Tongue (tissue), 2 donors: ENCODE data around the gene GARNL3. TPM values are rescaled to one million over a fixed set of nuclear protein-coding genes. Genes with fewer than 3 reads are reported as not detected.

Experiments
- DNase-seq: peaks from one replicate; pipeline ENCODE4 v3.0.0-alpha.2; 2015
- total RNA-seq: library from RNA; depleted of rRNA; stranded (reverse); fragments of >200 nt; gene quantifications from one replicate; pipeline ENCODE4 v1.2.3, GENCODE V29; 2014

Gene GARNL3
- total RNA-seq, 1 donor from 2014 or later, result 32.9 TPM

DNA sequence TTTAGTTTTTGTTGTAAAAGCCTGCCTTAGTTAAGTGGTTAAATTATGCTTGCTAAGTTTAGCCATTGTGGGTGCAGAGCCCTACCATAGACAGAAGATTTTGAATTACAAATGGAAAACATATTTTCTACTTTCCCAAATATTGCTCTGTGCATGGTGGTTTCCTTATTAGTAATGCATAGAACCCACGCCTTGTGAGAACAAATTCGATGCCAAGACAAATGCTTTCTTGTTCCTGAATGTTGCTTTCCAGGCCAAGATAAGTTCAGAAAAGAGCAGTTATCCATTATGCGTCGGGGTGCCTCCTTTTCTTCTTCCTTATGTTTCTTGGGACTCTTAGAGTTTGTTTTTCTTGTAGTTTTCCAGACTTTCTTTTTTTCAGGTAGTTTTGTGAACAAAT is 31.0 kb upstream of the GARNL3 start:
- DNase-seq, result peak; percentile 33

DNA sequence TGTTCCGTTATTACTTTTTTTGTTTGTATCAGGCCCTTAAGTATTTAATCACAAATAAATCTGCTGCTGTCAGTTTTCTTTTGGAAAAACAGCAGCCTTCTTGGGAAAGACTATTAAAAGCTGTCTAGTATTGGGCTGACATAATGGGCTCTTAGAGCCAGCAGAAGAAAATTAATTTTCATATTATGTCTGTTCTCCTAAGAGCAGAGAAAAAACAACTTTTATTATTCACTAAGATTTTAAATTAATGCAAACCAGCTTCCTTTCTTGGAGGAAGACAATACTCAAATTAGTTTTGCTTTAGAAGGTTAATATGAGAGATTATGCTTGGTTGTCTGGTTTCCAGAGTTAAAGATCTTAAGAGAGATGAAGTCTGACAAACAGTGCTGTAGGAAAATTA is 30.6 kb upstream of the GARNL3 start:
- no peak for DNase-seq

DNA sequence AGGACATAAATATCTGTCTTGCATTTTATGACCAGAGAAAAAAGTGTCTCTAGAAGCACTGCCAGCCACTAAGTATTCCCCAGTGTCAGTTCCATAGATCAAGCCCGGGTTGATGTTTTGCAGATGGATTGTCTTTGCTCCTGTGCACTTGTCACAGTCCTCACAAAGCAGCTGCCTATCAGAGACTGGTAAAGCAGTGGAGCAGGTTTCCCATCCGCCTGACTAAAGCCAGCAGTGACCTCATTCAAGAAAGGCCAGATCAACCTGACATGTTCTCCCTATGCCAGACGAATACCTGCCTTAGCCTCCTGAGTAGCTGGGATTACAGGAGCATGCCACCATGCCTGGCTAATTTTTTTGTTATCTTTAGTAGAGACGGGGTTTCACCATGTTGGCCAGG is 26.8 kb upstream of the GARNL3 start:
- DNase-seq, result no peak

DNA sequence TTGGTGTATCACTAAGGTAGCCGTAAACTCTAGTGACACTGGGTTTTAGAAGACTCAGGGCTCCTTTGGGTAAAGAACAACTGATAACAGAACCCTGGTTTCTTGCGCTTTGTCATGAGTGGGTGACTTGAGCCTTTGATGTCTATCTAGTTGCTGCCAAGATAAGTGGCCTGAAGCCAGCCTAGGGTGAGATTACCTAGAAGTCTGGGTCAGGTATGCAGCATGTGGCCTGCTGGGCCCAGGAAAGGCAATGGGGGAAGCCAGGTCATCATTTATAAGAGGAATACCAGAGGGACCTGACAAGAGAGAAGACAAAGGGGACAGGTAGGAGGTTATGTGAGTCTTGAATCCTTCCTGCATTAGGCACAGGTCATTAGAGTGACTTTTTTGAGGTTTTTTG is 23.2 kb upstream of the GARNL3 start:
- DNase-seq, result no peak

DNA sequence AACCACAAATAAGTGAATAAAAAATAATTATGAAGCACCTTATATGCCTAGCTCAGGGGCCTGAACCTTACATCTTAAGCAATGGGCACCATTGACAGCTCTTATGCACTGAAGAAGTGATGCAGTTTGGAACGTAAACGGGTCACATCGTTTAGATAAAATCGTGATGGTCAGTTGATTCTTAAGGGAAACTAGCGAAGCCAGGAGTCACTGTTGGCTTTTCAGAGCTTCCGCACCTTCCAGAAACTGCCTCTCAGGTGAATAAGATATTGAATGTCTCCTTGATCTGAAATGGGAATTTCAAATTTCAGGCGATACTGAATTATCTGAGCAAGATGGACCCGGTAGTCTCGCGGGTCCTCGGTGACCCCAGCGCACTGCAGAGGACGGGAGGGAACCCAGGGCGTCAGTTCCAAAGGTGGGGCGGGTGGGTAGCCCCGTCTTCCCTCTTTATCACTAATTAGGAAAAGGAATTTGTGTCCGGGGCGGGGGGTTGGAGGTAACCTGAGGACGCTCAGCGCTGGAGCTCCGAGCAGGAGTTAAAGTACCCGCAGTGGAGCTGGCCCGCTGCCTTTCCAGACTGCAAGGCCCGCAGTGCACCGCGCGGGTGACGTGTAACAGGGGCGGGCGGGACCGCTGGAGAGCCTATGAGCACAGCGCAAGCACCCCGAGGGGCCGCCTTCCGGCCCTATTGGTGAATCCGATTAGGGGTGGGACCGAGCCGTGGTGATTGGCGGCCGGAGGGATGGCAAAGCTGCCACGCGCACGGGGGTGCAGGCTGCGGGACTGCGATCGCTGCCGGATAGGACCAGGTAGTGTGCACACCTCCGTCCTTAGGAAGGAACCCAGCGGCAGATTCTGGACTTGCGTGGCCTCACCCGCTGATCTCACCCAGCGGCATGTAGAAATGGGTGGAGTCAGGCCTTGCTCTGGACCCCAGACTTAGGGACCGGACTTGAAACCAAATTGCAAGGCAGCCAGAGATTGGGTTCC is 19.7 kb upstream of the GARNL3 start:
- peak; percentile 99 for DNase-seq

DNA sequence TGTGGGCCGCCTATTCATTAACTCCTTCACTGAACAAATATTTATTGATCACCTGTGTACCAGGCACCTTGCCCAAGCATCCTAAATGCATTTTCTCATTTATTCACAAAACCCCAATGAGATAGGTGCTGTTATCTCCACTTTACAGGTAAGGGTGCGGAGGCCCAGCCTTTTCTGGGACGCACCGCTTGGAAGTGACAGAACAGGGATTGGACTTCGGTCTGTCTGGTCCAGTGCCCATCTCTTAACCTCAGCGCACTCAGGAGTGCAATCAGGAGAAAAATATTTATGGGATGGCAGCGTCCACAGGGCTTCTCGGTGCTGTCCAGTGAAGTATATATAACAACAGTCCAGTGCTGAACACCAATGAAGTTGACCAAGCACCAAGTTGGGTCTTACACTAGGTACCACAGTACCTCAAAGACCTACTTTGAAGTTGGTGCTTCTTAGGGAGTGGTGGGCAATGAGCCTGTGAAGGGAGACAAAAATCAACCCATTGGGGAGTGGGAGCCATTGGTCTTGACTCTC is 18.9 kb upstream of the GARNL3 start:
- no peak for DNase-seq

DNA sequence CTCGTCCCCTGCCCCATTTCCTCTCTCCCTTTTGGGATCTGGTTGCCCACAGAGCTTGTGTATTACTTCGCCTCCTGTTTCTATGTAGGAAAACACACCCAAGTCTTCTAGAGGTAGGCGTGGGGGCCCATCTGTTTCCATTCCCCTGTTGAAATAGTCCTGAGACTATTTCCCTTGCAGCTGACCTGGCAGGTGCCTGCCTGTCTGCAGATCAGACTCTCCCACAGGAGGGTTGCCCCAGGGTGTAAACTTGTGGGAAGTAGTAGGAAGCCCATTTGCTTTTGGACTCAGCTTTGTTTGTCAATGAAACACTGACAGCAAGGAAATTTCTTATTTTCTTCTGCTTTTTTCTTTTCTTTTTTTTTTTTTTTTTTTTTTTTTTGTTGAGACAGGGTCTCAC is 16.3 kb upstream of the GARNL3 start:
- DNase-seq, result no peak

DNA sequence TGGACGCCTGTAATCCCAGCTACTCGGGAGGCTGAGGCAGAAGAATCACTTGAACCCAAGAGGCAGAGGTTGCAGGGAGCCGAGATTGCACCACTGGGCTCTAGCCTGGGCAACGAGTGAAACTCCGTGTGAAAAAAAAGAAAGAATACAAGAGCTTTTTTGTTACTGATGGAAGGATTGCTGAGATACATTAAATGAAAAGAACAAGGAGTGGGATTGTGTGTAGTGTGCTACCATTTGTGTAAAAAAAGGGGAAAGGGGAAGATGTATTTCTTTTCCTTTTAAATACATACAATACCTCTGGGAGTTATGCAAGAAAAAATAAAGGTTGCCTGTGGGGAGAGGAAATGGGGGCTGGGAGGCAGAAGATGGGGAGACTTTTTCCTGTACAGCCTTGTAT is 14.7 kb upstream of the GARNL3 start:
- DNase-seq, result no peak

DNA sequence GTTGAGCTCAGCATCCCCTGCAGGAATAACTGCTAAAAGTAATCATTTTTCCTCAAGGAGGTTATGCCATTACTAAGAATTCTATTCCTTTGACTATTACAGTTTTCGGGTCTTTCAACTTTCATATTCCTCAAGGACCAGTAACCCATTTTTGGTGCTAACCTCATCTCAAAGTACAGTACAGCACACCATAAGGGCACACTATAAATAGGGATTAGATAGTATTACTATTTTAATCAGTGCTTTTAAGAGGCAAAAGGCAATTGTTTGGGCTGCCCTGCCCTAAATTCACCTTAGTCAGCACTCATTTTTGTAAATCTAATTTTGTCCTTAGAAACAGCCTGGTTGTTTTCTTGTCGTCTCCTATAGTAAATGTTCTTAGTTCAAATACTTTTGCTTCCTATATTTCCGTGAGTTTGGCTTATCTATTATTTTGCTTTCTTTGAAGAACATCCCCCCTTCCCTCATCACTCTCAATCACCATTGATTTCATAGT is 13.6 kb upstream of the GARNL3 start:
- DNase-seq, result no peak

DNA sequence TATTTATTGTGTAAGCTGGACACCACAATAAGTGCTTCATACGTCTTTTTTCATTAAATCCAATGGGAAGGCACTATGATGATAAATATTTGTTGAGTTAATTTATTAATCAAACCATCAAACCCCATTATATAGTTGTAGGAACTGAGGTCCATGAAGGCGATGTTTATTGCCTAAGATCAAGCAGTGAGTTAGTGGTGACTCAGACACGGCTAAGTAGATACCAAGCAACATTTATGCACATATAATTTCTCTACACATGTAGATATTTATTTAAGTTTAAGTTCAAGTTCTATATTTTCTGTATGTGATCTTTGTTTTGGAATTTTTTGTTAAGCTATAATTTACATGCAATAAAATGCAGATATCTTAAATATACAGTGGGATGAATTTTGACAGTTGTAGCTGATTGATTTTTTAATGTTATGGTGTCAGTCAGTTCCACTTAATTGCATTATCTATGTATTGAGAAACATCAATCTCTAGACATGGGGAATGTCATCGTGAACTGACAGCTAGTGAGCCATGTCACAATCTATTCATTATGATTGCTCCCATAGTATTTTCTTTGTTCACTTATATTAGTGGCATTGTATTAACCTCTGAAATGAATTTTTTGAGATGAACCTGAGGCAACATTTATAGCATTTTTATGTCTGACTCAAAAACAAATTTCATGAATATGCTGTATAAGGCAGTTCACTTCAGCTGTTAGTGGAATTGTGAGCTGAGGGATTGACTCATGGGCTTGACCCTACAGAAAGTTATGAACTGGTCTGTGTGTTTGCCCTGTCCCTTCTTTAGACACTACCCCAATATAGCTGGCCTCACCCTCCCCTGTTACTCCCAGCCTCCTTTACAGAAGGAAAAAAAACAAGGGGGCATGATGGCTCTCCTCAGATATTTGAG is 11.9 kb upstream of the GARNL3 start:
- DNase-seq, result no peak

DNA sequence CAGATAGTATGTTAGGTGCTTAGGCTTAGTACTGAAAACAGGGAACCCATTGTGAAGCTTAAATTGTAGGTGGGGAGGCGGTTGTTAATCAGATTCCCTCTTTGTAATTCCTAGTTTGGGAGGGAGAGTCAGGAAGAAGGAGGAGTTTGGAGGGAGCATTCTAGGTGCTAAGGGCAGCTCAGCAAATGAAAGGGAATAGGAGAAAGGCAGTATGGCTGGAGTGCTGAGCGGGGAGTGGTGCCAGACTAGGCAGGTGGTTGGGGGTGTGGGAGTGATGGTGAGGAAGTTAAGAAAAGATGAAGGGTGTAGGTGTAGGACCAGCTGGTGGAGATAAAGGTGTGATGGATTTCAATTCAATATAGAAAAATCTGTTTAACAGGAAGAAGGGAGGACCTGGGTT is 11.1 kb upstream of the GARNL3 start:
- no peak for DNase-seq

DNA sequence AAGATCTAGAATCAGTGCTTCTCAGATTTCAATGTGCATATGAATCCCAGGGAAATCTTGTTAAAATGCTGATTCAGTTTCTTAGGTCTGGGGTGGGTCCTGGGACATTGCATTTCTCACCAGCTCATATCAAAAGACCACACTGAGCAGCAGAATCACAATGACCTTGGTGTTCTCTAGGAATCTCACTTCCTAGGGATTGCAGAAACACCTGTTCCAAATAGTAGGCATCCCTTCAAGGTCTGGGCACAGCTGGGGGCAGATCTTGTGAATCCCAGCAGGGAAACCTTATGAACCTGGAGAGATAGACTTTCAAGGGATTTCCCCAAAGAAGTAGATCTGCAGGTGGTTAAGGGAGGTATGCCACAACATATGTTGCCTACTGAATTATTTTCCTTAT is 8.9 kb upstream of the GARNL3 start:
- no peak for DNase-seq

DNA sequence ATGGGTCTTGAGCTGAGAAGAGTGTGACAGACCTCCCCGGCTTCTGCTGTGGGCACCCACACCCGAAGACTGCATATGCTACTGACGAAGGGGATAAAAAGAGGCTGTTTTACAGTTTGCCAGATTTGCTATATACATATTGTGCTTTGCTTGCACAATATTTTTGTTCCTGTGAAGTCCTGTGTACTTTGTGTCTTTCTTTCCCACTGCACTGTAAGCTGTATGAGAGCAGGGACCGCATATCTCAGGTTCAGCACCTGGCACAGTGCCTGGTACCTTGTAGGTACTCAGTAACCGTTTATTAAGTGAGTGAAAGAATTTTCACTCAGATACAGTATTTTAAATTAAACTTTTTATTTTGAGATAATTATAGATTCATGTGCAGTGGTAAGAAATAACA is 8.2 kb upstream of the GARNL3 start:
- DNase-seq, result no peak

DNA sequence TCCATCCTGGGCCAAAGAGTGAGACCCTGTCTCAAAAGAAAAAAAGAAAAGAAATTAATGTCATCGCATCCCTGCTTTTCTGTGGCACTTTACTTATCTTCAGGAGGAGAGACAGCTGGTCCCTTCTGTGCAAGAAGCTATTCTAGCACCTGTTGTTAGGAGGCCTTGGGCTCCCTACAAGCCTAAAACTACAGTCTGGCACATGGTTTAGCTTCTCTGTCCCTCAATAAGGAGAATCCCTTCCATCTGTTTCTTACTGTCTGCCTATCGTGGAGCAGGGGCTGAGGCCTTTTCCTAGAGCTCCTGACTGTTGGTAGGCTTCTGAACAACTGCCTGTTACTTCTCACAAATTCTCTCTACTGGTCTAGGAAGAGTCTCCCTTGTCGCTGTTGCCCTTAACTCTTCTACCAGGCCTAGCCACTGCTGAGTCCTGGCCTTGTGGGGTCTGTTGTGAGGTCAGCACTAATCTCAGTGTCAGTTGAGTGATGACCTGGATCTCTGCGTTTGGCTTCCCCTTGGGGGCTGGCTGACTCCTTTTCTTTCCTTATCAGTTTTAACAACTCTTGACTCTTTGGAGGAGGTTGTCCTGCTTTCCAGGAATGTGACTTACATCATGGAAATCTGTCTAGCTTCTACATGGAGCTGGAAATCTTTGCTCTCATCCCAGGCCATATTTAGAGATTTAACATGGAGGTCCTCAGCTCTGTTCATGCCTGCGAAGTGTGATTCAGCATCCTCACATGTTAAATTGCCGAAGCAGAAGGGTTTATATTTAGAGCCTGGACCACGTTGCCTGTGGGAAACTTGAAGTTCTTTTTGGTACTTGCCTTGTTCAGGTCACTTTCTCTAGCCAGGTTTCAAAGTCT is 5.7 kb upstream of the GARNL3 start:
- DNase-seq, result peak; percentile 47

DNA sequence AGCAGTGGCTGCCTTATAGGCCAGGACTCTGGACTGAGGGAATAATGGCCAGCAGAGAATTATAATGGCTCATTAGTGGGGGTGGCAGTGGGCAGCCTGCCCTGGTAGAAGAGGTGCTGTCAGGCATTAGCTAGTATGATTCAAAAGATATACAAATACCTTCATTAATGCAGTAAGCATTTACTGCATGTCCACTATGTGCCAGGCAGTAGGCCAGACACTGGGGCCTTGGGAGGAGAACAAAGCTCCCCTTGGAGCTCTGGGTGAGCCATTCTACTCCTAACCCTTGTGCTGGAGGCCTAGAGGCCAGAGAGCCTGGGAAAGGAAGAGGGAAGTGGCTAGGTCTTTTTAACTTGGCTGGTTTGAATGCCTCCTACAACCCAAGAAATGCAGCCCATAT is 2.0 kb upstream of the GARNL3 start:
- DNase-seq, result no peak

DNA sequence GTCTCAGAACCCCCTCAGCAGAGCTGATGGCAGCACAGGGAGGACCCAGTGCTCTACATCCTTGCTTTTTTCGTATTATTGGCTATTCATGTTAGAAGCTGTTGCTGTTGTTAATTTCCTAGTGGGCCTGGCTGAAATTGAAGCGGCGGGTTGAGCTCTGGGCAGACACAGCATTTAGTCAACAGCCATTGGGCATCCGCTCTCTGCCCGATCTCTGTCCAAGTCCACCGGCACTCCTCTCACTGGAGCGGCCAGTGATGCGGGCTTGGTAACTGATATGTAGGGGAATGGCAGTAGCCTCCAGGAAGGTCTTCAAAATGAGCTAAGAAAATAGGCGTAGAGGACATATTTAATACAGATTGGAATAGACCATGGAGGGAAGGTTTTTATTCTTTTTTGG is 1.3 kb upstream of the GARNL3 start:
- no peak for DNase-seq

DNA sequence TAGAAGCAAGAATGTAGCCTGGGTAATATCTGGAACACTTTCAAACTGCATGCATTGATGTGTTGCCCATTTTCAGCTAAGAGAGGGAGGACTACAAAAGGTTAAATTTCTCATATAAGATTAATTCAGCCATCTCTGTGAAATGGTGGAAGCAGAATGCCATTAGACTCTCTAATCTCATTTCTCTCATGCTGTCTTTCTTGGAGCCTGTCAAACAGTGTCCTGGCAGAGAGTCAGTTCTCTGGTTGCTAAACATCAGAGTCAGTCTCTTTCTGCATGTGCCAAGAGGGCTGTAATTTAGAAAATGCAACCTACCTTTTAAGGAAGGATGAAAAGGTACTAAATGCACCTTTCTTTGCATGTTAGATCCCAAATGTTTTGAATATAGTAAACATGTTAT is 910 bp upstream of the GARNL3 start:
- peak; percentile 21 for DNase-seq

DNA sequence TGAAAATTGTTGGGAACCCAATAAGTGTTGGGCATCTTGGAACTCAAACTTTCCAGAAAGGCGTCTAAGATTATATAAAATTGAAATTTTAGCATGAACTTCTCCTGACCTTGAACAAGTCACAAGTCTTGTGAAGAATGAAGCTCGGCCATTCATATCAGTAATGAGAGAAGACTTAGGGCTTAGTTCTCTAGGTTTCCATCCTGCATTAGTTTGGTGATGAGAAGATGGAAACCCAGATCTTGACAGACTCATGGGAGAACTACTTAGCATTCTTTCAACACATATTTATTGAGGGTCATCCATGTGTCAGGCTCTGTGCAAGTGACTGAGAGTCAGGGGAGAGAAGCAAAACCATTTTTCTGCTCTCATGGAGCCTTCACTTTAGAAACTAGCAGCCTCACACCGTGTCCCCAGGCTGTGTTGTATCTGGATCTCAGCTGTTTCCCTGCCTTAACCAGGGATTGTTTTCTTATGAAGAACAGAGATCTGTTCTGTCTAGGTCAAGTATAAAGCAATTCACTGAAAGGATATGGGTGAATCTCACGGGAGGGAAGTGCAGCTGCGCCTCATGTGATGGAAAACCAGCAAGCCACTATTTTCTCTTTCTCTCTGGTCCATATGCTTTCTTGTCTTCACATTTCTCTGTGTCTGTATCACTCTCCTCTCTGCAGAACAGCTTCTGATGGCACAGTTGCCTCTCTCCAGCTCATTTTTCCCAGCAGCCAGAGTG is 3.4 kb downstream of the GARNL3 start:
- DNase-seq, result peak; percentile 31

DNA sequence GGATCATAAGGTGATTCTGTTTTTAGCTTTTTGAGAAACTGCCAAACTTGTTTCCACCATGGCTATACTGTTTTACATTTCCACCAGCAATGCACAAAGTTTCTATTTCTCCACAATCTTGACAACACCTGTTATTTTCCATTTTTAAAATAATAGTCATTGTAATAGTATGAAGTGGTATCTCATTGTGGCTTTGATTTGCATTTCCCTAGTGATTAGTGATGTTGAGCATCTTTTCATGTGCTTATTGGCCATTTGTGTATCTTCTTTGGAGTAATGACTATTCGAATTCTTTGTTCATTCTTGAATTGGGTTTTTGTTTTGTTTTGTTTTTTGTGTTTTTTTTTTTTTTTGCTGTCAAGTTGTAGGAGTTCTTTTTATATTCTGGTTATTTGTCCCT is 4.9 kb downstream of the GARNL3 start:
- no peak for DNase-seq

DNA sequence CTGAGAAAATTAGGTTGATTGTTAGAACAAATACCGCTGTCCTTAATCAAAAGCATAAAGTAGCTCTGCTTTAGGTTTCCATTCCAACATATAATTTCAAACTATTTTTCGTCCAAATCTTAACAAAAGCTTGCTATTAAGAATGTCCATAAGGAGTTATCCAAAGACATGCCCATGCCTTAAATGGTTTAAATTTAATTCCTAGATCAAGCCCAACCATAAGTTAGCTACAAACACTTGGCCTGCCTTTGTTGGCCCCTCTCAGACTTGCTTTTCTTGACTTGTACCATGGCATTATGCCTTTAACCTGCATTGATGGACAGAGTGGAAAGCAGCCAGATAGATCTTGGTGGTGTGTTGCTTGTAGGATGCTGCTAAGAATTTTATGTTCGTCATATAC is 8.8 kb downstream of the GARNL3 start:
- peak; percentile 36 for DNase-seq

DNA sequence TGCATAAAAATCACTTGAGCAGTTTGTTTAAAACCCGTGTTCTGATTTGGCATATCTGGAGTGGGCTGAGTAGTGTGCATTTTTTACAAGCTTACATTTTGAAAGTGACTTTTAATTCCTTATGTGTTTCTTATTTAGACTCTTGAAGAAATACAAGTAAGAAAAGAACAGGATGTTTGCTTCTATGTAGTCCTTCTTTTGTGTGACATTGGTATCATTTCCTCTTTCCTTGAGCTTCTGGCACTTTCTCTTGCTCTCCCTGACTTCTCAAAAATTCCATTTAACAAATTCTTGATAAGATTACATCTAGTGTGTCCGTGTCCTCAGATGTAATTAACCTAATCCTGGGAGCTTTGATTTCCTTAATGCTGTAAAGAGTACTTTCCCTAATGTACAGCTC is 12.5 kb downstream of the GARNL3 start:
- DNase-seq, result no peak
